OCI-LY3 (cell line): Measurements from ENCODE around the gene SHMT1.
"Not testable (repeated sequence)": the region's sequence is repeated elsewhere in the genome, so short reads cannot be mapped to it uniquely, and the experiment has no call there.

Experiments used
- EZH2phosphoT487 ChIP-seq: fragments of 200-600 bp; shearing (Covaris generic); IDR thresholded peaks from 2 replicates; pipeline ENCODE4 v1.6.1; 2018; ENCODE audit warnings: antibody characterized with exemption, mixed run types, low read depth
- TF ChIP-seq, protein P1 (sequence below): fragments of 200-600, 300-600 bp; sonication (generic); IDR thresholded peaks from 2 replicates; pipeline ENCODE4 v1.5.1; 2014; ENCODE audit warnings: antibody characterized with exemption, low read length, low read depth

DNA sequence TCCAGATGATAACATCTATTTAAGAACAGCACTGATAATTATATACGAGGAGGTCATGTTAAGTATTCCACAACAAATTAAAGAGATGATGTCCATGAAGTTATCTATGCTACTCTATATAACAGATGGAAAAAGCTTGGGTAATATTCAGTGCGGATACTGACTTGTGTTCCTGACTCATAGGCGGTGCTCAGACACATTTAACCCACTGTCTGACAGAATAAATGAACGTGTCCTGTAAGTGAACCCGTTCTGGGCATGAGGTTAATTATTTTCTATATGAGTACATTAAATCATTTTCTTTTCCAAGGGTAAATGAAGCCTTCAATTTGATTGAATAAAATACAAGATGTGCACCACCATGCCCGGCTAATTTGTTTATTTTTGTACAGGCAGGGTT, 46.0 kb upstream of the SHMT1 start:
- TF ChIP-seq, protein P1, sequence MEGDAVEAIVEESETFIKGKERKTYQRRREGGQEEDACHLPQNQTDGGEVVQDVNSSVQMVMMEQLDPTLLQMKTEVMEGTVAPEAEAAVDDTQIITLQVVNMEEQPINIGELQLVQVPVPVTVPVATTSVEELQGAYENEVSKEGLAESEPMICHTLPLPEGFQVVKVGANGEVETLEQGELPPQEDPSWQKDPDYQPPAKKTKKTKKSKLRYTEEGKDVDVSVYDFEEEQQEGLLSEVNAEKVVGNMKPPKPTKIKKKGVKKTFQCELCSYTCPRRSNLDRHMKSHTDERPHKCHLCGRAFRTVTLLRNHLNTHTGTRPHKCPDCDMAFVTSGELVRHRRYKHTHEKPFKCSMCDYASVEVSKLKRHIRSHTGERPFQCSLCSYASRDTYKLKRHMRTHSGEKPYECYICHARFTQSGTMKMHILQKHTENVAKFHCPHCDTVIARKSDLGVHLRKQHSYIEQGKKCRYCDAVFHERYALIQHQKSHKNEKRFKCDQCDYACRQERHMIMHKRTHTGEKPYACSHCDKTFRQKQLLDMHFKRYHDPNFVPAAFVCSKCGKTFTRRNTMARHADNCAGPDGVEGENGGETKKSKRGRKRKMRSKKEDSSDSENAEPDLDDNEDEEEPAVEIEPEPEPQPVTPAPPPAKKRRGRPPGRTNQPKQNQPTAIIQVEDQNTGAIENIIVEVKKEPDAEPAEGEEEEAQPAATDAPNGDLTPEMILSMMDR: not testable (repeated sequence)
- TF ChIP-seq EZH2phosphoT487: not testable (repeated sequence)
